Smooth muscle cell (in vitro differentiated cells): ENCODE measurements around the gene APPBP2. TPM values are rescaled to one million over a fixed set of nuclear protein-coding genes. Genes with fewer than 3 reads are reported as not detected.
"Not testable (repeated sequence)": the region's sequence is repeated elsewhere in the genome, so short reads cannot be mapped to it uniquely, and the experiment has no call there.

Experiments
- DNase-seq: peaks from one replicate; lab custom pipeline; 2025; ENCODE audit not compliant: unreplicated experiment; lab: John Stamatoyannopoulos, UW
- H2AFZ ChIP-seq: fragments of 200-600 bp; sonication (generic); 2 replicates; pipeline ENCODE4 v1.6.0; 2016; ENCODE audit warnings: antibody characterized with exemption, low read depth, mild to moderate bottlenecking
- H3F3A ChIP-seq: fragments of 200-600 bp; sonication (generic); 2 replicates; pipeline ENCODE4 v1.6.0; 2017; ENCODE audit warnings: antibody characterized with exemption, low read depth
- H3K27ac ChIP-seq: fragments of 200-600 bp; sonication (generic); 2 replicates; pipeline ENCODE4 v1.5.1; 2016; ENCODE audit warnings: low read depth, mild to moderate bottlenecking
- H3K27me3 ChIP-seq: fragments of 200-600 bp; sonication (generic); 2 replicates; pipeline ENCODE4 v1.6.1; 2016; ENCODE audit warnings: low read depth, mild to moderate bottlenecking
- H3K36me3 ChIP-seq: fragments of 200-600 bp; sonication (generic); 2 replicates; pipeline ENCODE4 v1.5.1; 2016; ENCODE audit warnings: low read depth
- H3K4me1 ChIP-seq: fragments of 200-600 bp; sonication (generic); 2 replicates; pipeline ENCODE4 v1.5.1; 2016; ENCODE audit warnings: low read depth
- H3K4me2 ChIP-seq: fragments of 200-600 bp; sonication (generic); 2 replicates; pipeline ENCODE4 v1.6.0; 2016; ENCODE audit warnings: mild to moderate bottlenecking
- H3K4me3 ChIP-seq: fragments of 200-600 bp; sonication (generic); 2 replicates; pipeline ENCODE4 v1.5.1; 2016; ENCODE audit warnings: mild to moderate bottlenecking
- H3K79me2 ChIP-seq: fragments of 200-600 bp; sonication (generic); 2 replicates; pipeline ENCODE4 v1.6.0; 2016; ENCODE audit warnings: low read depth, mild to moderate bottlenecking
- H3K9ac ChIP-seq: fragments of 200-600 bp; sonication (generic); 2 replicates; pipeline ENCODE4 v1.6.0; 2016; ENCODE audit warnings: low read depth
- H3K9me3 ChIP-seq: fragments of 200-600 bp; sonication (generic); replicated peaks from 2 replicates; pipeline ENCODE4 v1.5.1; 2016; ENCODE audit warnings: low read depth
- H4K20me1 ChIP-seq: fragments of 200-600 bp; sonication (generic); 2 replicates; pipeline ENCODE4 v1.6.0; 2016; ENCODE audit warnings: low read depth
- WGBS: methylation state at CpG from one replicate; pipeline ENCODE4 v1.1.7; 2016; ENCODE audit warnings: low lambda C conversion rate; 5-methylcytosine and 5-hydroxymethylcytosine counted together
- polyA plus RNA-seq: library from polyadenylated mRNA; unstranded; fragments of >200 nt; fragmentation: Nextera tagmentation; extraction: Ambion mirVana; gene quantifications from 2 replicates; pipeline ENCODE4 v1.2.1, GENCODE V29; 2016
- total RNA-seq: library from RNA; depleted of rRNA; stranded (reverse); fragments of >200 nt; gene quantifications from 2 replicates; pipeline ENCODE4 v1.2.3, GENCODE V29; 2014
- TF ChIP-seq, protein P1 (sequence below): fragments of 200-600 bp; sonication (generic); IDR thresholded peaks from 2 replicates; pipeline ENCODE4 v1.5.1; 2017; ENCODE audit warnings: borderline replicate concordance, mild to moderate bottlenecking, antibody characterized with exemption; ENCODE audit not compliant: insufficient read depth, poor library complexity, severe bottlenecking

APPBP2 gene
- total and polyA plus RNA-seq, 2 experiments from 2014 or later, result 38.3 to 40.9 TPM

- peak overlapping the region; percentile 84 for H3K4me2 ChIP-seq
- H3K9me3 ChIP-seq, result no peaks in the 10 kb centered on the region
- peak overlapping the region; percentile 90 for H2AFZ ChIP-seq
- DNase-seq, result peak; percentile 62
- H4K20me1 ChIP-seq, result no peaks in the 10 kb centered on the region
- H3K36me3 ChIP-seq, result no peaks in the 10 kb centered on the region
- no peaks in the 10 kb centered on the region for H3K79me2 ChIP-seq
- H3F3A ChIP-seq, result no peaks in the 10 kb centered on the region
- no peaks in the 10 kb centered on the region for H3K4me1 ChIP-seq
- H3K4me3 ChIP-seq, result peak overlapping the region; percentile 56
- no peak overlapping the region for H3K27ac ChIP-seq
- H3K9ac ChIP-seq, result peak overlapping the region; percentile 30
- 2% methylated on average over 56 of the region's 66 CpGs for WGBS
- TF ChIP-seq, protein P1, sequence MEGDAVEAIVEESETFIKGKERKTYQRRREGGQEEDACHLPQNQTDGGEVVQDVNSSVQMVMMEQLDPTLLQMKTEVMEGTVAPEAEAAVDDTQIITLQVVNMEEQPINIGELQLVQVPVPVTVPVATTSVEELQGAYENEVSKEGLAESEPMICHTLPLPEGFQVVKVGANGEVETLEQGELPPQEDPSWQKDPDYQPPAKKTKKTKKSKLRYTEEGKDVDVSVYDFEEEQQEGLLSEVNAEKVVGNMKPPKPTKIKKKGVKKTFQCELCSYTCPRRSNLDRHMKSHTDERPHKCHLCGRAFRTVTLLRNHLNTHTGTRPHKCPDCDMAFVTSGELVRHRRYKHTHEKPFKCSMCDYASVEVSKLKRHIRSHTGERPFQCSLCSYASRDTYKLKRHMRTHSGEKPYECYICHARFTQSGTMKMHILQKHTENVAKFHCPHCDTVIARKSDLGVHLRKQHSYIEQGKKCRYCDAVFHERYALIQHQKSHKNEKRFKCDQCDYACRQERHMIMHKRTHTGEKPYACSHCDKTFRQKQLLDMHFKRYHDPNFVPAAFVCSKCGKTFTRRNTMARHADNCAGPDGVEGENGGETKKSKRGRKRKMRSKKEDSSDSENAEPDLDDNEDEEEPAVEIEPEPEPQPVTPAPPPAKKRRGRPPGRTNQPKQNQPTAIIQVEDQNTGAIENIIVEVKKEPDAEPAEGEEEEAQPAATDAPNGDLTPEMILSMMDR, result peak; percentile 96
- no peaks in the 10 kb centered on the region for H3K27me3 ChIP-seq
Observed at GRCh38 chr17:60421273-60422161, 104.5 kb downstream of the APPBP2 start.

- H3K9me3 ChIP-seq, H3K36me3 ChIP-seq, H3F3A ChIP-seq, H3K9ac ChIP-seq, H3K4me3 ChIP-seq, DNase-seq, H3K27ac ChIP-seq, H4K20me1 ChIP-seq, H3K4me2 ChIP-seq, H2AFZ ChIP-seq, H3K79me2 ChIP-seq, H3K27me3 ChIP-seq, H3K4me1 ChIP-seq: not testable (repeated sequence)
- 95% methylated on average over 7 of the region's 7 CpGs for WGBS
Observed at GRCh38 chr17:60419875-60420274, 106.2 kb downstream of the APPBP2 start.

GRCh38 chr17:60419003-60419402, 107.0 kb downstream of the APPBP2 start:
- not testable (repeated sequence) for H3K4me1 ChIP-seq, H2AFZ ChIP-seq, H3K9me3 ChIP-seq, H3K9ac ChIP-seq, H3K4me3 ChIP-seq, H3K36me3 ChIP-seq, H3K27ac ChIP-seq, H4K20me1 ChIP-seq, H3F3A ChIP-seq, H3K27me3 ChIP-seq, H3K79me2 ChIP-seq, DNase-seq, H3K4me2 ChIP-seq
- 96% methylated on average over 4 of the region's 4 CpGs for WGBS

- 99% methylated on average over 2 of the region's 2 CpGs for WGBS
- Histone ChIP-seq H3K4me2 (no peak overlapping the region), H3K79me2 (no peaks in the 10 kb centered on the region), H4K20me1 (no peaks in the 10 kb centered on the region), H3K27ac (no peak overlapping the region), H3K36me3 (no peaks in the 10 kb centered on the region), H3K9ac (no peak overlapping the region), H3K4me3 (no peak overlapping the region), H2AFZ (no peak overlapping the region), H3K27me3 (no peaks in the 10 kb centered on the region), H3F3A (no peaks in the 10 kb centered on the region), H3K4me1 (no peaks in the 10 kb centered on the region), H3K9me3 (no peaks in the 10 kb centered on the region)
- TF ChIP-seq, protein P1, result no peak
- no peak for DNase-seq
Observed at GRCh38 chr17:60416368-60416925, 109.6 kb downstream of the APPBP2 start.
